VCaP (cell line): ENCODE results near the gene TBRG1.

Experiments used
- H3K27ac ChIP-seq: fragments of 450-650 bp; 2 replicates; pipeline ENCODE4 v1.5.1; 2017
- TF ChIP-seq, protein P1 (sequence below): fragments of 450-650 bp; conservative IDR thresholded peaks from 2 replicates; pipeline ENCODE4 v1.5.1; 2017; ENCODE audit warnings: mild to moderate bottlenecking, moderate library complexity

The TBRG1 gene

DNA sequence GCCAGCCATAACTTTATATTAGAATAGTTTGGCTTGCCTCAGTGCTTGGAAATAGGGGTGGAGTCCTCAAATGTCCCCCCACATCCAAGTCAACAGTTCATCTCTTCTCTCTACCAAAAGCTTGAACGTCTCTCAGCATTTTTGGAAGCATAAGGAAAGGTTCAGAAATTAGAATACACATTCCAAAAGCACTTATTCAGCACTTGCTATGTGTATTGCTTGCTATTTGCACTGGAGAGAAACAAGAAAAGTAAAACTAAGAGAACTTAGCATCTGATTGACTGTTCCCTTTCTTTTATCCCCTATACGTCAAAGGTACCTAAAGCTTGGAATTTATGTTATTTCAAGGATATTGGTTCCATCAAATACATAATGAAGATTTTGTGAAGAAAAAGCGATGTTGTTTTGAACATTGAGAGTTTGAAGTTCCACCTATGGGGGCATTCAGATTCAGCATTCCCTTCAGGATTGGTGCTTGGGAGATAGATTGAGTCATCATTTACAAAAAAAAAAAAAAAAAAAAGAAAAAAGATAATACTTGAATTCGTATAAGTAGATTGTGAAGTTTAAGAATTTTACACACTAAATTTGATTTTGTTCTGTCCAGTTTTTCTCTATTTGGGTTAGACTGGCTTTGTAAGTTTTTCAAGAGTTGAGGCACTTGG, 1.3 kb downstream of the TBRG1 start:
- TF ChIP-seq, protein P1, sequence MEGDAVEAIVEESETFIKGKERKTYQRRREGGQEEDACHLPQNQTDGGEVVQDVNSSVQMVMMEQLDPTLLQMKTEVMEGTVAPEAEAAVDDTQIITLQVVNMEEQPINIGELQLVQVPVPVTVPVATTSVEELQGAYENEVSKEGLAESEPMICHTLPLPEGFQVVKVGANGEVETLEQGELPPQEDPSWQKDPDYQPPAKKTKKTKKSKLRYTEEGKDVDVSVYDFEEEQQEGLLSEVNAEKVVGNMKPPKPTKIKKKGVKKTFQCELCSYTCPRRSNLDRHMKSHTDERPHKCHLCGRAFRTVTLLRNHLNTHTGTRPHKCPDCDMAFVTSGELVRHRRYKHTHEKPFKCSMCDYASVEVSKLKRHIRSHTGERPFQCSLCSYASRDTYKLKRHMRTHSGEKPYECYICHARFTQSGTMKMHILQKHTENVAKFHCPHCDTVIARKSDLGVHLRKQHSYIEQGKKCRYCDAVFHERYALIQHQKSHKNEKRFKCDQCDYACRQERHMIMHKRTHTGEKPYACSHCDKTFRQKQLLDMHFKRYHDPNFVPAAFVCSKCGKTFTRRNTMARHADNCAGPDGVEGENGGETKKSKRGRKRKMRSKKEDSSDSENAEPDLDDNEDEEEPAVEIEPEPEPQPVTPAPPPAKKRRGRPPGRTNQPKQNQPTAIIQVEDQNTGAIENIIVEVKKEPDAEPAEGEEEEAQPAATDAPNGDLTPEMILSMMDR: no peak
- H3K27ac ChIP-seq: peak overlapping the region; percentile 90

DNA sequence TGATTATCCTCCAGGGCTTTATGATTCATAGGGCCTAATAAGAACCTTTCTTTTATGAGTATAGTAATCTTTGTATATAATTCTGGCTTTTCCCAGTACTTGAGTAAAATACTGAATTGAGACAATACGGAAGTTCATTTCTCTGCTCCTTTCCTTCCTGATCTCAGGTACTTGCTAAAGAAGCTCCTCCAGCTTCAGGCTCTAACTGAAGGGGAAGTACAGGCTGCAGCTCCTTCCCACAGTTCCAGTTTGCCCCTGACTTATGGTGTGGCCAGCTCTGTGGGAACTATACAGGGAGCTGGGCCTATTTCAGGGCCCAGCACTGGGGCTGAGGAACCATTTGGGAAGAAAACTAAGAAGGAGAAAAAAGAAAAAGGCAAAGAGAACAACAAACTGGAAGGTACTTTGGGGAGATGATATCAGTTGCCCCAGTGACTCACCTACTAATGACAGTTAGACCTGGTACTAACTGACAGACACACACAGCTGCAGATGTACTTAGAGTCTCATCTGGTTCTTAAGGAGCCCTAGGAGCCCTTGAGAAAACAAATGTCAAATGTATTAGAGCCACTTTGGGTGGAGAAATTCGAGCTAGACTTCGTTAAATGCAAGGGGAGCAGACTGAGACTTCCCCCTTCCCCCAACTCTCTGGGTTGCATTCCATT, 3.0 kb downstream of the TBRG1 start:
- H3K27ac ChIP-seq: no peak overlapping the region; the same call in 1 of the 2 replicates
- TF ChIP-seq, protein P1: no peak

DNA sequence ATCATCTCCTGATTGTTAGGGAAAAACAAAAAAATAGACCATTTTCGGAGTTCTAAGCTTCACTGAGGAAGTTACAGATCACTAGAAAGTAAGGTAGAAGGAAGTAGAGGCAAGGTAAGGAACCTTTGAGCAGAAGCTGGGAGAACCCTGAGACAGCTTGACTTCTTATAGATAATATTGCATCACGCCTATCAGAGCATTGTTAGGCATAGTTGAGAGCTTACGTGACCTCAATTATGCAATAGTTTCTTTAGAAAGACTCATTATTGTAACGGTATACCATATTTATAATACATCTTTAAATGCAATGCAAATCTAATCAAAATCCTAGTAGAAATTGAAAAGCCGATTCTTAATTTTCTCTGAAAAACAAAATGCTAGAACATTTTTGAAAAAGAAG, 4.9 kb downstream of the TBRG1 start:
- no peak overlapping the region; the same call in 1 of the 2 replicates for H3K27ac ChIP-seq
- TF ChIP-seq, protein P1: no peak

DNA sequence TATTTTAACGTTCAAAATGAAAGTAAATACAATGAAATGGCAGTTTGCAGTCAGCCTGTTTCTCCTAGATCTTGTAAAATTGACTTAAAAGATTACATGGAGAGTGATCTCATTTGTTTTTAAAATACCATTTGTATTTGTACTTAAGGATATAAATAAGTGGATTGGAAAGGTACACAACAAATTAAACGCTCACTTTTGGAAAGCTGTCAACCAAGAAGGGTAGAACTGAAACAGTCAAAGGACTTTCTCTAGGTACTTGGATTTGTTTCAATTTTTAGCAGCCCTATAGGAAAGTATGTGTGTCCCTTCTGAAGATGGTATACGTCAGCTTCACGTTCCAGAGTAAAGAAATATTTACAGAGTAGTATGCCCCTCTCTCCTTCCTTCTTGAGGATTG, 7.3 kb downstream of the TBRG1 start:
- TF ChIP-seq, protein P1: no peak
- H3K27ac ChIP-seq: peak overlapping the region; percentile 74

DNA sequence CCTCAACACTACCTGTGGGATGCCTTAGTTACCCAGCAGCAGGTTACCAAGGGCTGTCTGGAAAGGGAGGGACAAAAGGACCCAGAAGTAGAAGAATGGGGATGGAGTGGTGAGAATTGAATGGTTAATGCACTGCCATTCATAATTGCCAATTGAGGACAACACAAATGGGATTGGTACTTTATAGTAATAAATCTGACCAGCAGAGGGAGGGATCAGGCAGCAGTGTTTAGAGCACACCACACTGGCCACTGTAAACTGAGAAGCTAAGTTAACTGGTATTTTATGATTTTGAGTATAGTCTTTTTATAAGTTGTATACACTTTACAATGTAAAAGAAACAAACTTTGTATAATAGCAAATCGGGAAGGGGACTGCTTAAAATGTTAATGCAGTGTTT, 10.7 kb downstream of the TBRG1 start:
- TF ChIP-seq, protein P1: peak; percentile 76
- peak overlapping the region; percentile 74 for H3K27ac ChIP-seq

DNA sequence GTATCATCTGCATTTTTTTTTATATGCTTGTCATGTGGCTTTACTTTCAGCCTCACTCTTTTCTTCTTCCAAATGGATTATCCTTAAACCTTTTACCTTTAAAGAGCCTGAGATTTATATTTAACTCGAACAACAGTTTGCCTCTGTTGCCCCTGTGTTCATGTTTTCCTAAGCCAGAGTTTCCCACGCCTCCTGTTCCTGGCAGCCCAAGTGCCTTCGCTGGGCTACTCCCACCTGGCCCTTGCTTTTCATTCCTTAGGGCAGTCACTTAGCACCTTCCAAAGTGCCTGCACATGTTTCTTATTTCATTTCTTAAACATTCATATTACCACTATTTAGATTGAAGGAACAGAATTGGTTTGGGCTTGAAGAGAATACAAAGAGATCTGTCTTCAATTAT, 13.3 kb downstream of the TBRG1 start:
- TF ChIP-seq, protein P1: no peak

DNA sequence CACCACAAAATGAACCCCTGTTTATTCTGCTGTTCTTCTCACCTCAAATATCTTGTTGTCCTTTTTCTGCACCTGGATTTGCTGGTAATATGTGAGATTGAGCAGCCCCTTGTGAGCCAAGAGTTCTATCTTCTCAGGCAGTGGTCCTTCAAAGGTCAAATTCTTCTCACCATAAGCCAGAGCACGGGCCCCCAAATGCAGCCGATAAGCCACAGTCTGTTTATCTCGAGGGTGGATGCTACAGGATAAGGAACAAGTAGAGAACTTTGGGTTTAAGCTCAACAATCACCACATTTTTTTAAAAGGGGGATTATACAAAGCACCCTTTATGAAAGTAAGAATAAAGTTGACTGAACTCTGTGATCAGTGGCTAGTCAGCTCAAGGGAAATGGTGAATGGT, 15.8 kb downstream of the TBRG1 start:
- TF ChIP-seq, protein P1: no peak
- no peak overlapping the region for H3K27ac ChIP-seq

More for the DNA sequence above, 13.3 kb downstream of the TBRG1 start:
- H3K27ac ChIP-seq: no peak overlapping the region
